Ovary (tissue), 9 donors: Measurements from ENCODE around the gene GRM6. TPM values are rescaled to one million over a fixed set of nuclear protein-coding genes. Genes with fewer than 3 reads are reported as not detected.

Experiments used
- DNase-seq, 5 donors: peaks; one replicate each; pipeline ENCODE4 v3.0.0-alpha.2; 2019 to 2020
- H3K27ac ChIP-seq, 2 donors: fragments of 200-600 bp; one replicate each; pipeline versions ENCODE4 v1.5.1 to v1.8.0; 2019 to 2022
- H3K27me3 ChIP-seq: fragments of 200-600 bp; one replicate; pipeline ENCODE4 v1.8.0; 2022
- H3K36me3 ChIP-seq: fragments of 200-600 bp; sonication (generic); one replicate; pipeline ENCODE4 v1.5.1; 2019
- H3K4me1 ChIP-seq: one replicate; pipeline ENCODE4 v1.8.1; 2013; ENCODE audit warnings: mild to moderate bottlenecking, moderate library complexity; ENCODE audit not compliant: insufficient read depth
- H3K4me3 ChIP-seq: fragments of 200-600 bp; sonication (generic); one replicate; pipeline ENCODE4 v1.5.1; 2017
- H3K9me3 ChIP-seq, 2 donors: fragments of 200-600 bp in 1 of 2; sonication (generic) in 1 of 2; one replicate each; pipeline versions ENCODE4 v1.5.1 to v1.8.1; 2013 to 2019; ENCODE audit warnings: mild to moderate bottlenecking in 1 of 2, moderate library complexity in 1 of 2
- CTCF ChIP-seq, 3 donors: fragments of 450-650 bp in 2 of 3; fragments of 200-600 bp in 1 of 3; IDR thresholded peaks; one replicate each; pipeline versions ENCODE4 v1.5.1 to v1.8.0; 2016 to 2022; ENCODE audit warnings: antibody characterized with exemption in 3 of 3, mild to moderate bottlenecking in 1 of 3
- EP300 ChIP-seq: sonication (generic); formaldehyde crosslinking; IDR thresholded peaks from one replicate; pipeline ENCODE4 v1.6.1; 2017; ENCODE audit warnings: antibody characterized with exemption
- POLR2A ChIP-seq: fragments of 450-650 bp; IDR thresholded peaks from one replicate; pipeline ENCODE4 v1.6.1; 2017; ENCODE audit warnings: antibody characterized with exemption, mild to moderate bottlenecking, moderate library complexity
- WGBS, 3 donors: extraction: QIAGEN DNeasy Blood & Tissue Kit in 1 of 3; methylation state at CpG; one replicate each; pipeline versions ENCODE4 v1.1.5 to v1.1.7; 2013 to 2017; 5-methylcytosine and 5-hydroxymethylcytosine counted together
- intact Hi-C, 4 donors: fragments of 100-400 bp; cut with DNase I; formaldehyde crosslinking; loops; one replicate each; pipeline versions ENCODE4 v1.11.0 to v1.15.1; 2022 to 2023
- polyA plus RNA-seq, 2 donors: library from polyadenylated mRNA; stranded (reverse); fragments of 200-250 nt in 1 of 2; fragments of 350-450 nt in 1 of 2; fragmentation: Illumina TruSeq in 1 of 2; extraction: RNeasy Lipid Tissue Mini Kit (QIAGEN cat#74804) in 1 of 2; gene quantifications; one replicate each; pipeline ENCODE4 v1.2.3, GENCODE V29; 2013 to 2014
- total RNA-seq, 7 donors: library from RNA; depleted of rRNA in 2 of 7; stranded (reverse); fragments of >200 nt in 2 of 7; fragmentation: NEBNext Ultra II Directional in 3 of 7; extraction: Animal tissue kit (Norgen Biotek cat#: 25700) in 3 of 7; gene quantifications; one replicate each; pipeline versions ENCODE4 v1.1.0 to v1.2.4, GENCODE V29; 2016 to 2023
- donor health status: DM: no; HTN: no; CAD: no; lungs with moderate emphysema.
- donor health status: DM: no; HTN: no; CAD: no.
- donor health status: Bipolar disorder and iron deficiency.
- donor health status: DM: yes; HTN: yes; CAD: no.
- donor health status: DM: no; HTN: no; CAD: no.
- donor health status: DM: yes; HTN: yes; CAD: no.

The GRM6 gene
- total and polyA plus RNA-seq, 9 donors = not detected

GRCh38 chr5:178986326-178986960 is 8.7 kb downstream of the GRM6 start:
- no peak for TF ChIP-seq CTCF (IDR thresholded peaks at IDR 0.05)
- TF ChIP-seq POLR2A = no peak
- H3K9me3 ChIP-seq = peaks cover 6 to 20% of the 10 kb centered on the region in 2 donors

GRCh38 chr5:178984145-178985072 is 10.7 kb downstream of the GRM6 start:
- WGBS, 3 donors = 94 to 96% (median 96%) methylated on average over 37 of the region's 37 CpGs
- Histone ChIP-seq H3K27me3 (no peaks in the 10 kb centered on the region), H3K27ac (no peak overlapping the region), H3K4me1 (no peaks in the 10 kb centered on the region), H3K9me3 (peaks cover 6 to 23% of the 10 kb centered on the region in 2 donors), H3K36me3 (no peaks in the 10 kb centered on the region), H3K4me3 (no peak overlapping the region)
- intact Hi-C loops = no loop called here
- DNase-seq = no peak
- TF ChIP-seq POLR2A = no peak
- no peak for TF ChIP-seq CTCF (IDR thresholded peaks at IDR 0.05)
- TF ChIP-seq EP300 = no peak

More at GRCh38 chr5:178986326-178986960, 8.7 kb downstream of the GRM6 start:
- intact Hi-C loops = no loop called here
- Histone ChIP-seq H3K27ac (no peak overlapping the region), H3K4me3 (no peak overlapping the region), H3K4me1 (no peaks in the 10 kb centered on the region), H3K36me3 (no peaks in the 10 kb centered on the region), H3K27me3 (no peaks in the 10 kb centered on the region)
- 96 to 98% (median 97%) methylated on average over 36 to 43 of the region's 43 CpGs for WGBS, 3 donors
- DNase-seq = no peak

- Histone ChIP-seq H3K36me3 (no peaks in the 10 kb centered on the region), H3K9me3 (peaks cover 6 to 21% of the 10 kb centered on the region in 2 donors), H3K27ac (no peak overlapping the region), H3K4me1 (no peaks in the 10 kb centered on the region), H3K27me3 (no peaks in the 10 kb centered on the region), H3K4me3 (no peak overlapping the region)
- no peak for DNase-seq
- 89 to 94% (median 93%) methylated on average over 10 of the region's 10 CpGs for WGBS, 3 donors
- intact Hi-C loops = no loop called here
- TF ChIP-seq EP300 = no peak
- no peak for TF ChIP-seq POLR2A
- TF ChIP-seq CTCF (IDR thresholded peaks at IDR 0.05) = no peak
These were observed 11.4 kb downstream of the GRM6 start for GRCh38 chr5:178983728-178984127.

- no peak overlapping the region for H3K4me3 ChIP-seq
- WGBS, 3 donors = 94 to 98% (median 96%) methylated on average over 17 of the region's 17 CpGs
- peaks cover 6 to 21% of the 10 kb centered on the region in 2 donors for H3K9me3 ChIP-seq
- no peak for DNase-seq
- intact Hi-C loops = no loop called here
- H3K4me1 ChIP-seq = no peaks in the 10 kb centered on the region
- H3K27ac ChIP-seq = no peak overlapping the region
- H3K27me3 ChIP-seq = no peaks in the 10 kb centered on the region
- no peaks in the 10 kb centered on the region for H3K36me3 ChIP-seq
- no peak for TF ChIP-seq EP300
- no peak for TF ChIP-seq POLR2A
- TF ChIP-seq CTCF (IDR thresholded peaks at IDR 0.05) = no peak
These were observed 12.2 kb downstream of the GRM6 start for GRCh38 chr5:178982941-178983340.
